Effector memory CD8-positive, alpha-beta T cell (primary cell): Measurements from ENCODE around the gene CGNL1.

Experiments used
- ATAC-seq: fragments of 150-1000 bp; cut with Tn5 transposase; replicated peaks from 2 replicates; pipeline ENCODE4 v1.10.0; 2021; ENCODE audit warnings: mild to moderate bottlenecking, moderate library complexity
- DNase-seq, 3 experiments: peaks; one replicate each; pipeline ENCODE4 v3.0.0; 2021
- H3K27ac Mint-ChIP-seq, 2 donors: one replicate each; pipeline ENCODE4 v1.8.0; 2022; ENCODE audit warnings: mild to moderate bottlenecking in 2 of 2, mixed read lengths in 2 of 2, moderate library complexity in 2 of 2
- H3K27me3 Mint-ChIP-seq, 2 donors: one replicate each; pipeline ENCODE4 v1.8.0; 2022; ENCODE audit warnings: mixed read lengths in 2 of 2
- H3K36me3 Mint-ChIP-seq: one replicate; pipeline ENCODE4 v1.8.0; 2022; ENCODE audit warnings: mild to moderate bottlenecking, moderate library complexity, mixed read lengths; ENCODE audit not compliant: insufficient read depth
- H3K4me1 Mint-ChIP-seq, 2 donors: one replicate each; pipeline ENCODE4 v1.8.0; 2022; ENCODE audit warnings: low read depth in 2 of 2, mixed read lengths in 2 of 2
- H3K4me3 Mint-ChIP-seq, 2 donors: one replicate each; pipeline ENCODE4 v1.8.0; 2022; ENCODE audit warnings: mild to moderate bottlenecking in 2 of 2, mixed read lengths in 2 of 2, moderate library complexity in 2 of 2
- H3K9me3 Mint-ChIP-seq, 2 donors: one replicate each; pipeline ENCODE4 v1.8.0; 2022; ENCODE audit warnings: mixed read lengths in 2 of 2

The CGNL1 gene

DNA sequence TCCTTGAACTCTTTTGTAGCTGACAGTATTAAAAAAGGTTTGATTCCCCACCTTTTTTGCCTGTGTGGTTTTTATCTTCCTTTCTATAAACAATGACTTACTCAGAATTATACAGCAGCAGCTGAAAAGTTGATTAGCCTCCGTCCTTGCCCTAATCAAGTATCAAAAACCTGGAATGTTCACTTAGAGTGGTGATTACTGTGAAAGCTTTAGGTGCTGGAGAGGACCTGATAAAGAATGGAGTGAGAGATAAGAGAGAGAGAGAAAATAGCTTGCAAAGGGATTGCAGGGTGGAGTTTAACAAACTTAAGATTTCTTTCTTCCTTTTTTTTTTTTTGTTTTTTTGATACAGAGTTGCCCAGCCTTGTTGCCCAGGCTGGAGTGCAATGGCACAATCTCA, 6.7 kb downstream of the CGNL1 start:
- H3K27ac Mint-ChIP-seq: no peak overlapping the region
- no peak overlapping the region for H3K4me3 Mint-ChIP-seq
- H3K9me3 Mint-ChIP-seq: no peaks in the 10 kb centered on the region
- no peaks in the 10 kb centered on the region for H3K4me1 Mint-ChIP-seq
- peaks cover 29 to 72% of the 10 kb centered on the region in 2 donors for H3K27me3 Mint-ChIP-seq
- no peak for DNase-seq
- no peak for ATAC-seq
- H3K36me3 Mint-ChIP-seq: no peaks in the 10 kb centered on the region

DNA sequence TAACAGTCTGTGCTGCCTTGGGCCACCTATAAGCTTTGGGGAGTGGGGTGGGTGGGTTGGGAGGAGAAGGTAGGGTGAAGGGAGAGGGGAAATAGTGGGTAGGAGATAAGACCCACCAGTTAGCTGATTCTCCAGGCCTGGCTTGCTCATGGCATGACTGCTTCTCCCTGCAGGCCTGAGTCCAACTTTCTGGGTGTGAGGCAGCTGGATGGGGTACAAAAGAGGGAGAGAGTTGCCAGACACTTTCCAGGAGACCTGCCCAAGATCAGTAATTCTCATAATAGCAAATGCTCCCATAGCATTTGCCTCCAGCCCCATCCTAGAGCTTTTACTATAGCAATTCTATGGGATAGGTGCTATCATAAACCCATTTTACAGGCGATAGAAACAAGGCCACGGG, 7.7 kb downstream of the CGNL1 start:
- Mint-ChIP-seq H3K27ac (no peak overlapping the region), H3K27me3 (peaks cover 27 to 74% of the 10 kb centered on the region in 2 donors), H3K36me3 (no peaks in the 10 kb centered on the region), H3K4me3 (no peak overlapping the region), H3K9me3 (no peaks in the 10 kb centered on the region), H3K4me1 (no peaks in the 10 kb centered on the region)
- ATAC-seq (no peak), DNase-seq (no peak)

DNA sequence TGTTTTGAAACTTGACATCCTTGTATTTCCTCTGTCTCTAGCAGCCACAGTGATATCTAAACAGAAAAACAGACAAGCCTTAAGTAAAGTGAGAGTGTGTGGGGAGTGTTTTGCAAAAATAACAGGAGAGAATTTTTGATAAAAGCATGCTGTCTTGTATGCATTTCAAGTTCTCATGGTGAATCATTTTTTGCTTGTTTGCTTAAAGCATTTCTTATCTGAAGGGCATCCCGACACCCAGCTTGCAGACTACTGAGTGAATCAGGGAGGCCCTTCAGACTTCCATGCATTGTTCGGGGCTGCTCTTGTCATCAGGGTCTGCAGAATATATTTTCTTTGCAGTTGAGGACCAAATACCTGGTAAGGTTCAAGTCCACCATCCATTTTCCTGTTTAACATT, 8.5 kb downstream of the CGNL1 start:
- DNase-seq (no peak), ATAC-seq (no peak)
- Mint-ChIP-seq H3K36me3 (no peaks in the 10 kb centered on the region), H3K4me1 (no peaks in the 10 kb centered on the region), H3K27me3 (peaks cover 20 to 74% of the 10 kb centered on the region in 2 donors), H3K27ac (no peak overlapping the region), H3K4me3 (no peak overlapping the region), H3K9me3 (no peaks in the 10 kb centered on the region)

DNA sequence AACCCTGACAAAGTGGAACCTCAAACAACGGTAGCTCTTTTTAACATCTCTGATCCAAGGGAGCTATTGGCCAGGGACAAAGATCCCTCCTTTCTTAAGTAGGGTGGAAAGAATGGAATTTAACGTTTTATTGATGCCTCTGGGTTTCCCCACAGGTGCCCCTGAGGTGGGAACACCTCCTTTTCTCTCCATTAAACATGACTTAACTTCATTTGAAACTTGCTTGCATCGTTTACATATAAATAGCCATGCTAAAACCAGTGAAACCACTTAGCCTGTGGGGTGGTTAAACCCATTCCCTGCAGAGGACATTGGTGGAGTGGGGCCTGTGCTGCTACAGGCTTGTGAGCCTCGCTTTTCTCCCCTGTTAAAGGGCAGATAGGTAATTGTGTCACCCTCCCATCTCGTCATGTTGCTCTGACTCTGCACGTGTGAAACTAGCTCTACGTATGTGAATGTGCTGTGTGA, 9.7 kb downstream of the CGNL1 start:
- no peak overlapping the region for H3K27ac Mint-ChIP-seq
- ATAC-seq: no peak
- peaks cover 8 to 74% of the 10 kb centered on the region in 2 donors for H3K27me3 Mint-ChIP-seq

DNA sequence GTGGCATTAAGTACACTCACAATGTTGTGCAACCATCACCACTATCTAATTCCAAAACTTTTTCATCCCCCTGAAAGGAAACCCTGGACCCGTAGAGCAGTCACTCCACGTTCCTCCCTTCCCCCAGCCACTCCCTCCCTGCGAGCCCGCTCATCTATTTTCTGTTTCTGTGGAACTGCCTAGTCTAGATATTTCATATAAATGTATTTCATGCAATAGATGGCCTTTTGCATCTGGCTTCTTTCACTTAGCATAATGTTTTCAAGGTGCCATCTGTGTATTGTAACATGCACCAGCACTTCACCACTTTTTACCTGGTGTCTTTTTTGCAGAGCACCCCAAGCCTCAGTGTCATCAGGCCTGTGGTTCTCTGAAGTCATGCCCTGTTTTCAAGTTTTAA, 10.7 kb downstream of the CGNL1 start:
- ATAC-seq (no peak), DNase-seq (no peak)
- Mint-ChIP-seq H3K36me3 (no peaks in the 10 kb centered on the region), H3K4me3 (no peak overlapping the region), H3K9me3 (peaks cover 0 to 2% of the 10 kb centered on the region in 2 donors), H3K27me3 (peaks cover 5 to 73% of the 10 kb centered on the region in 2 donors), H3K27ac (no peak overlapping the region), H3K4me1 (no peaks in the 10 kb centered on the region)

More for the DNA sequence above, 9.7 kb downstream of the CGNL1 start:
- no peak for DNase-seq
- H3K4me1 Mint-ChIP-seq: no peaks in the 10 kb centered on the region
- peaks cover 0 to 2% of the 10 kb centered on the region in 2 donors for H3K9me3 Mint-ChIP-seq
- no peaks in the 10 kb centered on the region for H3K36me3 Mint-ChIP-seq
- H3K4me3 Mint-ChIP-seq: no peak overlapping the region

DNA sequence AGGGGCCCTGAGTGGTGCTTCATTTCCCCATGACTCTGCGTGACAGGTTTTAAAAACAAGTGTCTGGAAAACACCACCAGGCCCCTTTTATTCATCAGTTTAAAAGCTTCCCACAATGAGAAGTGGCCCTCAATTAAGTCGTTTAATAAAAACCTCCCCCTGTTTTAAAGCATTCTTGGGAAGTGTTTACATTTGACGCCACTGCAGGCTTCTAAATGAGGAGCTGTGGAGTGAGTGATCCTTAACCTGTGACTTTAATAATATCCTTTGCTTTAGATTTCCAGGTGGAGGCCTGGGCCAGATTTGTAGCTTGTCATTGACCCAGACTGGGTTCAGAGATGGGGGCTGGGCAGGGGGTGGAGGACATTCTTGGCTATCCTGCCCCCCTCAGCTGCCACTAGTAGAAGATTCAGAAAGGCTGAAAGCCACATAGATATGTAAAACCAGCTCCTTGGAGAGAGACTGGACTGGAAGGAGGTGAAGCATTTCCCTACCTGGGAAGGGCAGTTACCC, 11.3 kb downstream of the CGNL1 start:
- no peak for DNase-seq
- no peak overlapping the region for H3K27ac Mint-ChIP-seq
- no peaks in the 10 kb centered on the region for H3K4me1 Mint-ChIP-seq
- peaks cover 5 to 73% of the 10 kb centered on the region in 2 donors for H3K27me3 Mint-ChIP-seq
- ATAC-seq: no peak
- no peaks in the 10 kb centered on the region for H3K36me3 Mint-ChIP-seq
- H3K4me3 Mint-ChIP-seq: no peak overlapping the region
- peaks cover 0 to 2% of the 10 kb centered on the region in 2 donors for H3K9me3 Mint-ChIP-seq

DNA sequence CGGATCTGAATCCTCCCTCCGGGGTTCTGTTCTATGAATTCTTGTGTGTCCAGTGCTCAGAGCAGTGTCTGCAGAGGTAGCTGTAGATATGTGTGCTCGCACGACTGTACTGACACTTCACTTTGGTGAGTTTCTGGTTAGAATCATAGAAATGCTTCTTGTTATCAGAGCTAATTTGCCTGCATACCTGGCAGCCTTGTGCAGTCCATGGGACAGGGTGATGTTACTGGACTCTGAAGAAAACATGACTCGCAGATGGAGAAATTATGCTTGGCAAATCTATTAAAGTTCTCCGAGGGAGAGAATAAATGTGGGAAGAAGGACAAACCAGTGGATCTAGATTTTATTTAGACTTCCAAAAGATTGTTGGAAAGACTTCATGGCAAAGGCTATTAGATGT, 12.2 kb downstream of the CGNL1 start:
- Mint-ChIP-seq H3K4me1 (no peaks in the 10 kb centered on the region), H3K27ac (no peak overlapping the region), H3K36me3 (no peaks in the 10 kb centered on the region), H3K27me3 (peaks cover 5 to 80% of the 10 kb centered on the region in 2 donors), H3K9me3 (peaks cover 0 to 2% of the 10 kb centered on the region in 2 donors), H3K4me3 (no peak overlapping the region)
- DNase-seq: no peak
- no peak for ATAC-seq

DNA sequence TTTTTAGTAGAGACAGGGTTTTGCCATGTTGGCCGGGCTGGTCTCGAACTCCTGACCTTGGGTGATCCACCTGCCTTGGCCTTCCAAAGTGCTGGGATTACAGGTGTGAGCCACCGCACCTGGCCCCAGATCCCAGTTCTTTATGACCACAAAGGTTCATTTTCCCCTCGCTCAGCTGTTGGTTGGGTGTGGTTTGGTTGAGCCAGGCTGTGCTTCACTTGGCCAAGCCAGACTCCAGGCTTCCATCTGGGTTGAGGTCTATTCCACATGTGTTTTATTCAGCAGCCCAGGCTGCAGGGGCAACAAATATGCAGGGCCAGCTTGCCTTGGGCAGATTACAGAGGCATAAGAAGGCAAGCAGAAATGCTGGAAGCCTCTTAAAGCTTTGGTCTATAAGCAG, 13.7 kb downstream of the CGNL1 start:
- H3K9me3 Mint-ChIP-seq: peaks cover 0 to 2% of the 10 kb centered on the region in 2 donors
- H3K27ac Mint-ChIP-seq: no peak overlapping the region
- H3K36me3 Mint-ChIP-seq: no peaks in the 10 kb centered on the region
- H3K27me3 Mint-ChIP-seq: peaks cover 5 to 76% of the 10 kb centered on the region in 2 donors
- ATAC-seq: no peak
- no peak overlapping the region for H3K4me3 Mint-ChIP-seq
- H3K4me1 Mint-ChIP-seq: no peaks in the 10 kb centered on the region
- DNase-seq: no peak

DNA sequence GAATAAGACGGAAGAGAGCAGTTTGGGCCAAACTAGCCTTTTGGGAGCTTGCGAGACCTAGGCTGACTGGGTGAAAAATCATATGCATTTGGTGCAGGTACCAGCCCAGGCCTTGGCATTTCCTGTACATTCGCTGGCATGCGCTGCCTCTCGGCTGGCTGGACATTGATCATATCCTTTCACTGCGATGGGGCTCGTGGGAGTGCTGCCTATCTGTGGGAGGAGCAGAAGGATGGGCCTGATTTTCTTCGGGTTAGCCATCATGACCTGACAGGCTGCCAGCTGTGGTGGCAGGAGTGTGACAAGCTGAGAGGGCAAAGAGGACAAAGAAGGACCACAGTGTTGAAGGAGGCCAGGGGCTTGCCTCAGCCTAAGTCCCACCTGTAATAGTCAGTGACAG, 14.3 kb downstream of the CGNL1 start:
- Mint-ChIP-seq H3K4me3 (no peak overlapping the region), H3K27me3 (peaks cover 5 to 71% of the 10 kb centered on the region in 2 donors), H3K4me1 (no peaks in the 10 kb centered on the region), H3K36me3 (no peaks in the 10 kb centered on the region), H3K9me3 (peaks cover 0 to 2% of the 10 kb centered on the region in 2 donors), H3K27ac (no peak overlapping the region)
- DNase-seq: no peak
- ATAC-seq: no peak

DNA sequence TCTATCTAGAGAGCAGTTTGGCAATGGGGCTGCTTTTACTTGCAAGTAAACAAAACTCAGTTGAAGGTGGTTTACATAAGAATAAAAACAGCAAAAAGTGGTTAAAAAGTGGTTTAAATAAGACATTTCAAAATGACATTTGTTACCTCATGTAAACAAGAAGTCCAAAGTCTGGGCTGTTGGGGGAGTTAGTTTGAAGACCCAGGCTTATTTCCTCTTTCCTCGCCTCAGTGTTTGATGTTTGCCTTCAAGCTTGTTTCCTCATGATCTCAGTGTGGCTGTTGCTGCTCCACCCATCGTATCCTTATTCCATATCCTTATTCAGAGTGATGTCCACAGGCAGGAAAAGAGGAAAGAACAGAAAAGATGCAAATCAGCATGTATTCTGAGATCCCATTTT, 15.2 kb downstream of the CGNL1 start:
- no peaks in the 10 kb centered on the region for H3K36me3 Mint-ChIP-seq
- no peak overlapping the region for H3K27ac Mint-ChIP-seq
- DNase-seq (no peak), ATAC-seq (no peak)
- H3K27me3 Mint-ChIP-seq: peaks cover 10 to 67% of the 10 kb centered on the region in 2 donors
- no peak overlapping the region for H3K4me3 Mint-ChIP-seq
- no peaks in the 10 kb centered on the region for H3K4me1 Mint-ChIP-seq
- peaks cover 0 to 2% of the 10 kb centered on the region in 2 donors for H3K9me3 Mint-ChIP-seq

DNA sequence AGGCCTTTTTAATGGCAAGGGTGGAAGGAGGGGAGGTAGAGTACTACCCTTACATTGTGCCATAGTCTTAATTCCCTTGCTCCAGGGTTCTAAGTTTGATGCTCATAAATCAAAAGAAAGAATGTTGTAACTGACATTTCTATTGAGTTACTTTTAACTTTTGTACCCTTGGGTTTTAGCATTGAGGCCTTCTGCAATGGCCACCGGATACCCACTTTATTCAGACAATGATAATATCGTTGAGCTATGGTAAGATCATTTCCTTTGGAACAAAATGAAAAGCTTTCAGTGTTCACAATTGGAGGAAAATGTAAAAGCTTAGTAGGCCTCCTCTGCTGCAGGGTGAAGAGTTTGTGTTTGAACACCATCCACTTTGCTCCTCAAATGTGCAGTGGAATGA, 16.8 kb downstream of the CGNL1 start:
- DNase-seq (no peak), ATAC-seq (no peak)
- Mint-ChIP-seq H3K36me3 (peaks cover 4% of the 10 kb centered on the region), H3K27me3 (peaks cover 16 to 59% of the 10 kb centered on the region in 2 donors), H3K4me3 (no peak overlapping the region), H3K9me3 (peaks cover 0 to 2% of the 10 kb centered on the region in 2 donors), H3K4me1 (no peaks in the 10 kb centered on the region), H3K27ac (no peak overlapping the region)

DNA sequence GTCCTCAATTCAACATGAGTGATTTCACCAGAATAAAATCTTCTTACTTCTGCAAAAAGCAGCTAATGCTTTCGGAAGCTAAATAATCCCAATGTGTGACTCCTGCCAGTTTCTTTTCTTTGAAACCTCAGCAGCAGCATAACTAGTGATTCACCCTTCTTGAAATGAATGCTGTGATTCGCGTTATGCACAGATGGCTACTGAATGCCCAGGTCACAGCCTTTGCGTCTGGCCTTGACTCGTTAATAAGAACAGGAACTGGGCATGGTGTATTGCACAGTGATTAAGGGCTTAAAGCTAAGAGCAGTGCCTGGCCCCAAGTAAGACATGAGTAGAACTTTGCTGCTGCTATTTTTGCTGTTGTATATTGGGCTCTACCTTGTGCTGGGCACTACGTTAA, 19.0 kb downstream of the CGNL1 start:
- DNase-seq (no peak), ATAC-seq (no peak)
- no peaks in the 10 kb centered on the region for H3K4me1 Mint-ChIP-seq
- H3K27me3 Mint-ChIP-seq: peaks cover 24 to 42% of the 10 kb centered on the region in 2 donors
- peaks cover 4% of the 10 kb centered on the region for H3K36me3 Mint-ChIP-seq
- no peak overlapping the region for H3K4me3 Mint-ChIP-seq
- peaks cover 0 to under 1% of the 10 kb centered on the region in 2 donors for H3K9me3 Mint-ChIP-seq
- no peak overlapping the region for H3K27ac Mint-ChIP-seq

DNA sequence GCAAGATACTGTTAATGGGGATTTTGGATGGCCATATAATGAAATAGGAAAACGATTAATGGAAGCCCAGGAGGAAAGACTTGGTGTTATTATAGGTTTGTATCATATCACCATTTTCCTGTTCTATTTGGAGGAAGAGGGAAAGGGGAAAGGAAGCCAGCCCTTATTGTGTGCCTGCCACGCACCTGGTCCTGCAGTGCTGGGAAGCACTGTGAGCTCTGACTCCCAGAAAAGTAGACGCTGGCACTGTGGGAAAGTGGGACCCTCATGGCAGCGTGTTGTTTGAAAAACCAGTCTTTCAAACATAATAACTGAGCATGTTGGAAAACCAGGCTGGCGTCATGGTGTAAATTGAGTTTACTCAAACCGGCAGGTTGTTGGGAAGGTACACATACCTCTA, 22.0 kb downstream of the CGNL1 start:
- H3K4me1 Mint-ChIP-seq: no peaks in the 10 kb centered on the region
- ATAC-seq (no peak), DNase-seq (no peak)
- H3K9me3 Mint-ChIP-seq: no peaks in the 10 kb centered on the region
- peaks cover 4% of the 10 kb centered on the region for H3K36me3 Mint-ChIP-seq
- H3K4me3 Mint-ChIP-seq: no peak overlapping the region
- no peak overlapping the region for H3K27ac Mint-ChIP-seq
- peaks cover 21 to 33% of the 10 kb centered on the region in 2 donors for H3K27me3 Mint-ChIP-seq

DNA sequence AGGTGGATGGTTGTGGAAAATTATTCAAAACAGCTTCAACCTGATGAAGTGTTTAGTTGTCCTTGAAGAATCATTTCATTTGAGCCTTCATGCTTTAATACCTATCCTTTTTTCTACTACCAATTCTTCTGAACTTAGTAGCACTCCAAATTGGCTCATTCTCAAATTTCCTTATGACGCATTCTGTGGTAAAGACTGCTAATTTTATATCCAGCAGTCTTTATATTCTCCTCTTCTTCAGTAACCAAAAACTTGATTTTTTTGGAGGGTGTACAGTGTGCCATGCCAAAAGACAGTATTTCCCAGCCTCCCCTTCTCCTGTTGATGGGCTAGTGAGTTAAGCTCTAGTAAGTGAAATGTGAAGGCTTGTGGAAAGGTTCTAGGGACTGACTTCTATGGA, 25.2 kb downstream of the CGNL1 start:
- peaks cover 4% of the 10 kb centered on the region for H3K36me3 Mint-ChIP-seq
- peaks cover 27 to 44% of the 10 kb centered on the region in 2 donors for H3K27me3 Mint-ChIP-seq
- no peak for ATAC-seq
- no peaks in the 10 kb centered on the region for H3K4me1 Mint-ChIP-seq
- DNase-seq: no peak
- no peak overlapping the region for H3K27ac Mint-ChIP-seq
- no peak overlapping the region for H3K4me3 Mint-ChIP-seq
- H3K9me3 Mint-ChIP-seq: no peaks in the 10 kb centered on the region

DNA sequence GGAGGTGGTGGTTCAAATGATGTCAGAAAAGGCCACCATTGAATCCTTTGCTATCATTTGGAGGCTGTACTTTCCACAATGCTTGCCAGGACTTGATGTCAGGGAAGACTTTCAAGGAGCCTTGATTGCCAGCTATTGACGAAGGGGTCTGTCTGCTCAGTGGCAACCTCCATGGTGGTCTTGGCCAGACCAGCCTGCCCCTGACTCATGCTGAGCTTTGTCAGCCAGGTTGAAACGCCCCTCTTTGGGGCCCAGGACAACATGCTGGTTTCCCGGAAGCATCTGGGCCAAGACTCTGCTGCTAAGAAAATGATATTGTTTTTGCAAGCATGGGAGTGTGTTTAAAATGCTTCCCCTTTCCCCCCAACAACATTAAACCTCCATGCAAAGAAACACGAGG, 26.7 kb downstream of the CGNL1 start:
- ATAC-seq (no peak), DNase-seq (no peak)
- no peaks in the 10 kb centered on the region for H3K4me1 Mint-ChIP-seq
- H3K9me3 Mint-ChIP-seq: no peaks in the 10 kb centered on the region
- H3K27ac Mint-ChIP-seq: no peak overlapping the region
- H3K27me3 Mint-ChIP-seq: peaks cover 24 to 38% of the 10 kb centered on the region in 2 donors
- H3K36me3 Mint-ChIP-seq: no peaks in the 10 kb centered on the region
- H3K4me3 Mint-ChIP-seq: no peak overlapping the region
